OCI-LY7 (cell line): ENCODE measurements around the gene CYP4A11. TPM values are rescaled to one million over a fixed set of nuclear protein-coding genes. Genes with fewer than 3 reads are reported as not detected.
"Not testable (repeated sequence)": the region's sequence is repeated elsewhere in the genome, so short reads cannot be mapped to it uniquely, and the experiment has no call there.

Experiments used
- Bru-seq: library from RNA; stranded (reverse); fragments of 400-500 nt; gene quantifications from one replicate; lab custom pipeline; 2021; lab: Mats Ljungman, UMichigan
- BruChase-seq, 2 experiments: library from RNA; stranded (reverse); fragments of 400-500 nt; gene quantifications; one replicate each; lab custom pipeline; 2021; lab: Mats Ljungman, UMichigan
- BruUV-seq: library from RNA; stranded (reverse); fragments of 400-500 nt; replicated peaks from 2 replicates; lab custom pipeline; 2021; lab: Mats Ljungman, UMichigan
- CTCF ChIA-PET: fragments of 300-600 bp; sonication (Branson Sonifier 250); formaldehyde crosslinking; loops from one replicate; lab custom pipeline; 2022; ENCODE audit warnings: antibody characterized with exemption; ENCODE audit not compliant: unreplicated experiment; lab: Charles Lee
- POLR2A ChIA-PET: fragments of 300-600 bp; sonication (Branson Sonifier 250); formaldehyde crosslinking; loops from one replicate; lab custom pipeline; 2022; ENCODE audit warnings: antibody characterized with exemption; lab: Charles Lee
- DNase-seq: peaks from one replicate; pipeline ENCODE4 v3.0.0-alpha.2; 2015; ENCODE audit warnings: low spot score
- H2AFZ ChIP-seq: fragments of 200-600 bp; sonication (generic), shearing (Covaris generic); 2 replicates; pipeline ENCODE4 v1.6.1; 2014; ENCODE audit warnings: mild to moderate bottlenecking, antibody characterized with exemption, low read length, moderate library complexity
- H3K27ac ChIP-seq: fragments of 200-600 bp; sonication (generic); 2 replicates; pipeline ENCODE4 v1.5.1; 2014; ENCODE audit warnings: mixed run types, low read depth, mild to moderate bottlenecking, moderate library complexity, low read length, inconsistent platforms; ENCODE audit not compliant: poor library complexity, severe bottlenecking
- H3K36me3 ChIP-seq: fragments of 200-600 bp; sonication (generic); 2 replicates; pipeline ENCODE4 v1.6.1; 2014; ENCODE audit warnings: mild to moderate bottlenecking, antibody characterized with exemption, low read length, moderate library complexity, mixed read lengths; ENCODE audit not compliant: insufficient read depth
- H3K4me1 ChIP-seq: fragments of 200-600 bp; sonication (generic); 2 replicates; pipeline ENCODE4 v1.5.1; 2014; ENCODE audit warnings: mild to moderate bottlenecking, low read length; ENCODE audit not compliant: insufficient read depth, poor library complexity, severe bottlenecking
- H3K4me2 ChIP-seq: fragments of 200-600 bp; sonication (generic); 2 replicates; pipeline ENCODE4 v1.6.1; 2014; ENCODE audit warnings: mild to moderate bottlenecking, low read length
- H3K4me3 ChIP-seq: fragments of 200-600 bp; sonication (generic); 2 replicates; pipeline ENCODE4 v1.5.1; 2014; ENCODE audit warnings: mild to moderate bottlenecking, low read depth, low read length; ENCODE audit not compliant: poor library complexity, severe bottlenecking
- H3K79me2 ChIP-seq: fragments of 200-600 bp; sonication (generic); 2 replicates; pipeline ENCODE4 v1.6.1; 2016; ENCODE audit warnings: low read depth, mild to moderate bottlenecking, low read length, moderate library complexity, mixed read lengths; ENCODE audit not compliant: insufficient read depth
- H3K9me2 ChIP-seq: fragments of 200-600 bp; sonication (generic); 2 replicates; pipeline ENCODE4 v1.6.1; 2016; ENCODE audit warnings: mild to moderate bottlenecking, low read length, mixed read lengths; ENCODE audit not compliant: insufficient read depth
- H3K9me3 ChIP-seq: fragments of 200-600 bp; sonication (generic); 2 replicates; pipeline ENCODE4 v1.6.1; 2014; ENCODE audit warnings: mild to moderate bottlenecking, mixed run types, low read length, mixed read lengths
- H4K20me1 ChIP-seq: fragments of 200-600 bp; sonication (generic); 2 replicates; pipeline ENCODE4 v1.6.1; 2014; ENCODE audit warnings: mild to moderate bottlenecking, antibody characterized with exemption, low read length, moderate library complexity, mixed read lengths; ENCODE audit not compliant: insufficient read depth
- EZH2phosphoT487 ChIP-seq: fragments of 200-600 bp; sonication (generic); IDR thresholded peaks from 2 replicates; pipeline ENCODE4 v1.6.1; 2018; ENCODE audit warnings: low read depth, borderline replicate concordance, mild to moderate bottlenecking, mixed run types, antibody characterized with exemption, low read length, moderate library complexity, mixed read lengths
- intact Hi-C: fragments of 100-400 bp; cut with micrococcal nuclease; formaldehyde crosslinking; loops from one replicate; pipeline ENCODE4 v1.10.0; 2022; ENCODE audit not compliant: unreplicated experiment
- long read RNA-seq: library from polyadenylated mRNA; stranded (forward); transcript quantifications from one replicate; pipeline ENCODE4 v2.0.0, GENCODE V29; 2022
- total RNA-seq, 2 experiments: library from RNA; depleted of rRNA in 1 of 2; stranded (reverse); fragments of >200 nt in 1 of 2; shearing (Covaris generic) in 1 of 2; gene quantifications; 2 replicates each; pipeline ENCODE4 v1.2.3, GENCODE V29; 2014 to 2022
- TF ChIP-seq, protein P1 (sequence below): fragments of 200-600 bp; sonication (generic); conservative IDR thresholded peaks from 2 replicates; pipeline ENCODE4 v1.5.1; 2014; ENCODE audit warnings: mild to moderate bottlenecking, antibody characterized with exemption, low read length, moderate library complexity, mixed read lengths

CYP4A11 gene, protein sequence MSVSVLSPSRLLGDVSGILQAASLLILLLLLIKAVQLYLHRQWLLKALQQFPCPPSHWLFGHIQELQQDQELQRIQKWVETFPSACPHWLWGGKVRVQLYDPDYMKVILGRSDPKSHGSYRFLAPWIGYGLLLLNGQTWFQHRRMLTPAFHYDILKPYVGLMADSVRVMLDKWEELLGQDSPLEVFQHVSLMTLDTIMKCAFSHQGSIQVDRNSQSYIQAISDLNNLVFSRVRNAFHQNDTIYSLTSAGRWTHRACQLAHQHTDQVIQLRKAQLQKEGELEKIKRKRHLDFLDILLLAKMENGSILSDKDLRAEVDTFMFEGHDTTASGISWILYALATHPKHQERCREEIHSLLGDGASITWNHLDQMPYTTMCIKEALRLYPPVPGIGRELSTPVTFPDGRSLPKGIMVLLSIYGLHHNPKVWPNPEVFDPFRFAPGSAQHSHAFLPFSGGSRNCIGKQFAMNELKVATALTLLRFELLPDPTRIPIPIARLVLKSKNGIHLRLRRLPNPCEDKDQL
- total RNA-seq (2014; rRNA removed; shearing (Covaris generic)) (0.13 TPM in 1 of 2 replicates, not detected in the other), total RNA-seq (2022) (not detected in 2 replicates), Bru-seq, nascent RNA (not detected), BruChase-seq, experiment 1, labeled RNA remaining after a 6-hour chase (not detected), BruChase-seq, experiment 2, labeled RNA remaining after a 2-hour chase (not detected)
- long read RNA-seq: 0 reads

GRCh38 chr1:46941135-46941694 is at the start of gene CYP4A11:
CYP4A11 (minus strand) TSS chr1:46941476; CDS start chr1:46941433, 43 bp downstream.
- CTCF ChIA-PET: no interaction called here
- Histone ChIP-seq H3K79me2 (no peaks in the 10 kb centered on the region), H3K9me3 (no peaks in the 10 kb centered on the region), H3K4me1 (no peaks in the 10 kb centered on the region), H4K20me1 (no peaks in the 10 kb centered on the region), H3K36me3 (no peaks in the 10 kb centered on the region), H3K27ac (no peak within 1 kb of the TSS), H3K4me3 (no peak within 1 kb of the TSS), H2AFZ (no peak within 1 kb of the TSS), H3K9me2 (no peaks in the 10 kb centered on the region), H3K4me2 (no peak within 1 kb of the TSS)
- DNase-seq: no peak
- POLR2A ChIA-PET: no interaction called here
- no TSS peak for BruUV-seq
- intact Hi-C loops: no loop called here
- no peak for TF ChIP-seq EZH2phosphoT487
- TF ChIP-seq, protein P1, sequence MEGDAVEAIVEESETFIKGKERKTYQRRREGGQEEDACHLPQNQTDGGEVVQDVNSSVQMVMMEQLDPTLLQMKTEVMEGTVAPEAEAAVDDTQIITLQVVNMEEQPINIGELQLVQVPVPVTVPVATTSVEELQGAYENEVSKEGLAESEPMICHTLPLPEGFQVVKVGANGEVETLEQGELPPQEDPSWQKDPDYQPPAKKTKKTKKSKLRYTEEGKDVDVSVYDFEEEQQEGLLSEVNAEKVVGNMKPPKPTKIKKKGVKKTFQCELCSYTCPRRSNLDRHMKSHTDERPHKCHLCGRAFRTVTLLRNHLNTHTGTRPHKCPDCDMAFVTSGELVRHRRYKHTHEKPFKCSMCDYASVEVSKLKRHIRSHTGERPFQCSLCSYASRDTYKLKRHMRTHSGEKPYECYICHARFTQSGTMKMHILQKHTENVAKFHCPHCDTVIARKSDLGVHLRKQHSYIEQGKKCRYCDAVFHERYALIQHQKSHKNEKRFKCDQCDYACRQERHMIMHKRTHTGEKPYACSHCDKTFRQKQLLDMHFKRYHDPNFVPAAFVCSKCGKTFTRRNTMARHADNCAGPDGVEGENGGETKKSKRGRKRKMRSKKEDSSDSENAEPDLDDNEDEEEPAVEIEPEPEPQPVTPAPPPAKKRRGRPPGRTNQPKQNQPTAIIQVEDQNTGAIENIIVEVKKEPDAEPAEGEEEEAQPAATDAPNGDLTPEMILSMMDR: no peak

DNA sequence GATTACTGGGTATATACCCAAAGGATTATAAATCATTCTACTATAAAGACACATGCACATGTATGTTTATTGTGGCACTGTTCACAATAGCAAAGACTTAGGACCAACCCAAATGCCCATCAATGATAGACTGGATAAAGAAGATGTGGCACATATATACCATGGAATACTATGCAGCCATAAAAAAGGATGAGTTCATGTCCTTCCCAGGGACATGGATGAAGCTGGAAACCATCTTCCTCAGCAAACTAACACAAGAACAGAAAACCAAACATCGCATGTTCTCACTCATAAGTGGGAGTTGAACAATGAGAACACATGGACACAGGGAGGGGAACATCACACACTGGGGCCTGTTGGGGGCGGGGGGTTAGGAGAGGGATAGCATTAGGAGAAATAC is 49.3 kb upstream of the CYP4A11 start:
- H3K4me3 ChIP-seq, BruUV-seq, H3K9me3 ChIP-seq, H3K9me2 ChIP-seq, H4K20me1 ChIP-seq, H3K36me3 ChIP-seq, H2AFZ ChIP-seq, H3K79me2 ChIP-seq, H3K27ac ChIP-seq, POLR2A ChIA-PET, CTCF ChIA-PET, H3K4me2 ChIP-seq, H3K4me1 ChIP-seq, intact Hi-C loops, DNase-seq: not testable (repeated sequence)

DNA sequence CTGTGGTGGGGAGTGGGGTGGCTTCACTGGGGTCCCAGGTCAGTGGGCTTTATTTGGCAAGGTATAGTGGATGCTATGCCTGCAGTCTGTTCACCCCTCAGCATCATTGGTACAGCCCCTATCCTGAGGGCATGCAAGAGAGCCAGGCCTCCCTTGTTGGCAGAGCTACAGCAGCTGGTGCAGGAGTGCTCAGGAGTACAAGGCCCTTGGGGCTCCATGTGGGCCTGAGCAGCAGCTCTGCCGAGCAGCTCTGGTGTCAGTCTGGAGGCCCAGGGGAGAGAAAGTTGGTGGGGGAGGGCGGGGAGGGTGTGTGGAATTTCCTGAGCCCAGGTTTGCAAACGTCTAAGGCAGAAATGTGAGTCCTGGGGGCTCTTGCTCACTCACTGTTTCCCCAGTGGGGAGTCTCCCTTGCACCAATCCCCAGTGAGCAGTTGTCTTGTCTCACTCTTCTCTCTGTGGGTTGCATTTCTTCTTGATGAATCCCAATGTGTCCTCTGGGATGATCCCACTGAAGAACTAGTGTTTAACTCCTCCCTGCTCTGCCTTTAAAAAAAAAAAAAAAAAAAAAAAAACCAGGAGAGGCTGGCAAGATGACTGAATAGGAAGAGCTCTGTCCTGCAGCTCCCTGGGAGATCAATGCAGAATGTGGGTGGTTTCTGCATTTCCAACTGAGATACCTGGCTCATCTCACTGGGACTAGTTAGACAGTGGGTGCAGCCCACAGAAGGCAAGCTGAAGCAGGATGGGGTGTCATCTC is 42.7 kb upstream of the CYP4A11 start:
- BruUV-seq: no TSS peak
- H3K36me3 ChIP-seq: no peaks in the 10 kb centered on the region
- DNase-seq: no peak
- H3K9me2 ChIP-seq: no peaks in the 10 kb centered on the region
- H3K4me3 ChIP-seq: no peak overlapping the region
- H4K20me1 ChIP-seq: no peaks in the 10 kb centered on the region
- CTCF ChIA-PET: no interaction called here
- POLR2A ChIA-PET: interaction anchor here (0.6 kb wide), 1 partner anchor 264 kb away, joined by 4 read pairs; no protein-coding TSS in a partner anchor
- no peak overlapping the region for H3K27ac ChIP-seq
- no peak overlapping the region for H3K4me2 ChIP-seq
- H3K79me2 ChIP-seq: no peaks in the 10 kb centered on the region
- intact Hi-C loops: no loop called here
- TF ChIP-seq, protein P1: no peak
- TF ChIP-seq EZH2phosphoT487: no peak
- no peaks in the 10 kb centered on the region for H3K4me1 ChIP-seq
- H2AFZ ChIP-seq: no peak overlapping the region
- H3K9me3 ChIP-seq: no peaks in the 10 kb centered on the region
